Muscle of arm (tissue), 12 donors: ENCODE measurements around the gene PLEKHF1. TPM values are rescaled to one million over a fixed set of nuclear protein-coding genes. Genes with fewer than 3 reads are reported as not detected.

Source experiments
- DNase-seq: peaks from one replicate; pipeline ENCODE4 v3.0.0-alpha.2; 2013
- polyA plus RNA-seq, 12 donors: library from polyadenylated mRNA; unstranded; fragments of 120-200 nt; gene quantifications; one replicate each; pipeline ENCODE4 v1.2.1, GENCODE V29; 2013; ENCODE audit not compliant: insufficient read length in 12 of 12

PLEKHF1 gene
- polyA plus RNA-seq, 12 donors, result 2.5 to 5.5 (median 3.5) TPM; not detected in 2

DNA sequence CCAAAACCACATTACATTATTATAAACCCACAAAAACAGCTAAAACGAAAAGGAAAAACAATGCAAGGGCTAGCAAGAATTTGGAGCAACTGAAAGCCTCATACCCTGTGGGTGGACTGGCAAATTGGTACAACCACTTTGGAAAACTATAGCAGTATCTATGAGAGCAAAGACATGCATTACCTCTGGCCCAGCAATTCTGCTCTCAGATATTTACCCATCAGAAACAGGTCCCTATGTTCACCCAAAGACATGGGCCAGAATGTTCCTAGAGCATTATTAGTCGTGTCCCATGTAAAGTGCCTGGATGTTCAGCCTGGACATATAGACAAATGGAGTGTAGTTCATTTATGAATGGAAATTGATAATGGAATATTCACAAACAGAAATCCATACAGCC lies 31.3 kb upstream of the PLEKHF1 start:
- no peak for DNase-seq

- DNase-seq, result no peak
Observed at GRCh38 chr19:29634423-29635130, 30.7 kb upstream of the PLEKHF1 start.

DNA sequence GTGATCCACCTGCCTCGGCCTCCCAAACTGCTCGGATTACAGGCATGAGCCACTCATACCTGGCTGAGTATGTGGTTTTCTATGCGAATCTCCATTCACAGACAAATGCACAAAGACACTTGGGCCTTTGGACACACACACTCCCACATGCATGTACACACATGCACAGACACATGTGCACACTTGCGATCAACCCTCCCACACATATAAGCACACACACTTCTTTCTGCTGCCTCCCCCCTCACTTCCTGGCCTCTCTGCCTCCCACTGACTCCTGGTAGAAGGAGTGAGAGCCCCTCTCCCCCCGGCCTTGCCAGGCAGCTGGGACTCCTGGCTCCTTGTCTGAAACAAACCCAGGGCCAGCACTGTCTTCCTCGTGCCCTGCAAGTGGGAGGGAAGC lies 29.3 kb upstream of the PLEKHF1 start:
- no peak for DNase-seq

DNA sequence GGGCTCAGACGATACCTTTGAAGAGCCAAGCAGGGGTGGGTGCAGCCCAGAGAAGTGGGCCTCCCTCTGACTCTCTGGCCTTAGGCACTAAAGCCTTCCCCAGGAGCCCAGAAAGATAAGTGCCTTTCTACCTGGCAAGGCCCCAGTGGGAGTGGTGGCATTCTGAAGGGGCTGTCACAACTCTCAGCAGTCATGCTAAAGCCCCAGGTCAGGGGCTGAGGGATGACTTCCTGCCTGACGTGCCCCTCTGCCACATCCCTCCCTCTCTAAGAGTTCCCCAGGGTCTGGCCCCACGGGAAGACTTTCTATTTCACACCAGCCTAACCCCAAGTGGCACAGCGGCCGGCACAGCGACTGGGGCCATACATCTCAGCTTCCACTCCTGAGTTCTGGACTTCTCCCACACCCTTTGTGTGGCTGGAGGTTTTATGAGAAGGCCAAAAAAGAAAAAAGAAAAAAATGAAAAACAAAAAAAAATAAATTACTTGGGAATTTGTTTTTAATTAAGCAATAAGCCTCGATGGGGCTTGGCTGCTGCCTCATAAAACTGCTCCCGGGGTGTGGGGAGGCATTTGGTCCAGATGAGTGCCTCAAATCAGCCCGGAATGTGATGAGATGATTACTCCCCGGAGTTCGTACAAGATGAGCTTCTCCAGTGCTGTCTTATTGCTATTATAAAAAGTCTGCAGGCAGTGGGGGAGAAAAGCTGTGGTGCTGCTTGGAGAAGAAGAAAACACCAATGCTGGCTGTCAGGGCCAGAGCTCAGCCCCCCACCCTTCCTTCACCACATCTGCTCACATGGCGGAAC lies 28.5 kb upstream of the PLEKHF1 start:
- DNase-seq, result peak; percentile 20

DNA sequence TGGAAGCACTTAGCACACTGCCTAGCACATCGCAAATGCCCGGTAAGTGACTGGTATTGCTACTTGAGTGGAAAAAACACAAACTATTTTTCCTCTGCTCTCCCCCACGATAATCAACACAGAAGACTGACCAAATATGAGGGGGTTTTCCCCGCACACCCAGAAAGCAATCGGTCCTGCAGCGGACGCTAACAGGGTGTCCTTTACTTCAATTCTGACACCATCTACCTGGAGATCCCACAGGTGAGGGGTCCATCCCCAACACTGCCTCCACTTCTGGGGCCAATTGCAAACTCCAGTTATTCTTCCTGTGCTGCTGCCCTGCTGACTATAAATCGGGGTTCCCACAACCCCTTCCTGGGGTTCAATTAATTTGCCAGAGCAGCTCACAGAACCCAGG lies 26.2 kb upstream of the PLEKHF1 start:
- no peak for DNase-seq

DNA sequence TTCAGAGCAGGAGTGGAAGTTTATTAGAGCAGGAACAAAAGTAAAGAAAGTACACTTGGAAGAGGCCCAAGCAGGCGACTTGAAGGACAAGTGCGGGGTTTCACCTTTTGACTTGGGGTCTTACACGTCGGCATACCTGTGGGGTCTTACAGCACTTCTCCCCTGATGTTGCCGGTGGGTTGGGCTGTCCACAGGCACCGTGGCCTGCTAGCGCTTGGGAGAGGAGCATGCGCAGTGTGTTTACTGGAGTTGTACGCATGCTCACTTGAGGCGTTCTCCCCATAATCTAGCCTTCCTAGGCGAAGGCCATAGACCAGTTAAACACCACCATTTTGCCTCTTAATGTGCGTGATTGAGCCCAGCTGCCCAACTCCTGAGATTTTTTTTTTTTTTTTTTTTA lies 25.0 kb upstream of the PLEKHF1 start:
- DNase-seq, result no peak

- no peak for DNase-seq
Observed at GRCh38 chr19:29641597-29641996, 23.7 kb upstream of the PLEKHF1 start.

DNA sequence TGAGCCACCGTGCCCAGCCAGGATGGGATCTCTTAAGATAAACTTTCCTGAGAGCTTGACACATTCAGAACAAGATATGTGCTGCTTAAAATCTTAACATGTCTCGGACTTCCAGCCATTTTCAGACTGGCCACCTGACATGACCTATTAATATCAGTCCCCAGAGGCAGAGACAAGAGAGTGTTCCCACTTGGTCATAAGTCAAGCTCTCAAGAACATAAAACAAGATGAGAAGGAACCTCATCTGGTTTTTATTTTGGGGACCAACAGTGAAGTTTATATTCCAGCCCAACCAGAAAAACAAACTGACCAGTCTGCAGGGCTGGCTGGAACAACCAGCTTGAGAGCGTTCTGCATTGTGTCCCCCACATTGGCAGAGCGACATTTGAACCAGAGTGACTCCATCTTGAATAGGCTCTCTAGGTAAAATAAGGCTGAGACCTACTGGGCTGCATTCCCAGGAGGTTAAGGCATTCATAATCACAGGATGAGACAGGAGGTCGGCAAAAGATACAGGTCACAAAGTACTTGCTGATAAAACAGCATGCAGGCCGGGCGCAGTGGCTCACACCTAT lies 21.8 kb upstream of the PLEKHF1 start:
- no peak for DNase-seq

DNA sequence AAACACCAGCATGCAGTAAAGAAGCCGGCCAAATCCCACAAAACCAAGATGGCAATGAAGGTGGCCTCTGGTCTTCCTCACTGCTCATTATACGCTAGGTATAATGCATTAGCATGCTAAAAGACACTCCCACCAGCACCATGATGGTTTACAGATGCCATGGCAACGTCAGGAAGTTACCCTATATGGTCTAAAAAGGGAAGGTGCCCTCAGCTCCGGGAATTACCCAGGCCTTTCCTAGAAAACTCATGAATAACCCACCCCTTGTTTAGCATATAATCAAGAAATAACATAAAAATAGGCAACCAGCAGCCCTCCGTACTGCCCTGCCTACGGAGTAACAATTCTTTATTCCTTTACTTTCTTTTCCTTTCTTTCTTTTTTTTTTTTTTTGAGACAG lies 21.1 kb upstream of the PLEKHF1 start:
- no peak for DNase-seq

DNA sequence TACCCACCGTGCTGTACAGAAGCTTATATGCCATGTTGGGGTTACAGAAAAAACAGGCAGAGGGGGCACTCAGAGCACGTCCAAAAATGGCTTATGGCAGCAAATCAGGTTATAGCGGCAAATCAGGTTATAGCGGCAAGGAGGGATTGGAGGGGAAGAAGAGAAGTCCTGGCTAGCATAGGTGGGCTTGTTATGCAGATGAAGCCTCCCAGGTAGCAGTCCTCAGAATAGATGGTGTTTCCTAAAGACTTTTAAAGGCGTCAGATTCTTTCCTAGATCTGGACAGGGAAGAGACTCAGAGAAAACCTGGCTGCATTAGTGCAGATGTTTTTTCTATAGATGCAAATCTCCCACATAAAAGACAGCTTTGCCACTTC lies 19.8 kb upstream of the PLEKHF1 start:
- no peak for DNase-seq

DNA sequence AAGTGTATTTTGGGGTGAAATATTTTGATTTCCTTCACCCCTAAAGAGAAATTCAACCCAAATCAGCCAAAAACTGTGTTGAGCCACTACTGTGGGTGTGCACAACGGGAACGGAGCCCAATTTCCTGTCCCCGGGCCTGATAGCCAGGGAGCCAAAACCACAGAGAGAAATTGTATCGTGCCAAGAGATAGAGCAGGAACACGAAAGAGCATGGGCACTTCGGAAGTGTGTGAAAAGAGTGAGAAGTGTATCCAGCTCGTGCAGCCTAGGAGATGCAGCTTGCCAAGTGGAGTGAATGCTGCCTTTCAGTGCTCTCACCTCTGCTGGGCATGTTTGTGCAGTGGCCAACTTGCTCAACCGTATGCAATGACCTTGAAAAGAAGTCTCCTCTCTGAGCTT lies 19.4 kb upstream of the PLEKHF1 start:
- DNase-seq, result no peak

DNA sequence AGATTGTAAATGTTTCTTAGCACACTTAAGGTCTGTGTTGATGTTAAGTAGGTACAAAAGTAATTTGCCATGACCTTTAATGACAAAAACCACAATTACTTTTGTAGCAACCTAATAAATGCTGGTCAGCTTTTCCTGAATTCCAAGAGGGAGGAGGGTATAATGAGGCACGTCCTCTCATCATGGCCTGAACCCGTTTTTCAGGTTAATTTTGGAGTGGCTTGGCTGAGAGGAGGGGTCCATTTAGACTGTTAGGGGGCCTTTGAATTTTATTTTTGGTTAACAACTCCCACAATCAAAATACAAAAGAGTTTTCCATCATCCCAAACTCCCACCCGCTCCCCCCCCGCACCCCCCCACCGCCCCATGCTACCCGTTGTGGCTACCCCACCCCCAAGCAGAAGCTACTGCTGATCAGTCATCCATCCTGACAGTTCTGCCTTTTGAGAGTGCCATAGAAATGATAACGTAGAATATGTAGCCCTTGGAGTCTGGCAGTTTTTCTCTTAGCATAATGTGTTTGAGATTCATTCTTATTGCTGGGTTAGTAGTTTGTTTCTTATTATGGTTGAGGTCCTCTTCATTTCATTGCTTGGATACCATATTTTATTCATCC lies 14.4 kb upstream of the PLEKHF1 start:
- no peak for DNase-seq

DNA sequence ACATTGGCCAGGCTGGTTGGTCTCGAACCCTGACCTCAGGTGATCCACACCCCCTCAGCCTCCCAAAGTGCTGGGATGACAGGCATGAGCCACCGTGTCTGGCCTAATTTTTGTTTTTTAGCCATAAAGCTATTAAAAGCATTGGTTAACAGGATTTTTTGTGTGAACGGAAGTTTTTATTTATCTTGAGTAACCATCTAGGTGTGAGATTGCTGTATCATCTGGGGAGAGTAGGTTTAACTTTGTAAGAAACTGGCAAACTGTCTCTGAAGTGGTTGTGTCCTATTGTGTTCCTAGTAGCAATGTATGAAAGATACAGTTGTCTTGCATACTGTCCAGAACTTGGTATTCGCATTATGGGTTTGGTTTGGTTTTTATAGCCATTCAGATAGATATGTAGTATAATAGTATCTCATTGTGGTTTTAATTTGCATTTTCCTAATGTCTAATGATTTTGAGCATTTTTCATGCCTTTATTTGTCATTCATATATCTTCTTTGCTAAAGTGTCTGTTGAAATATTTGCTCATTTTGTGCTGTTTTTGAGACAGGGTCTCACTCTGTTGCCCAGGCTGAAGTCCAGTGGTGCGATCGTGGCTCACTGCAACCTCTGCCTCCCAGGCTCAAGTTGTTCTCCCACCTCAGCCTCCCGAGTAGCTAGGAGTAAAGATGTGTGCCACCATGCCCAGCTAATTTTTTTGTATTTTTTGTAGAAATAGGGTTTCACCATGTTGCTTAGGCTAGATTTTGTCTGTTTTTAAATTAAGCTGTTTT lies 13.5 kb upstream of the PLEKHF1 start:
- no peak for DNase-seq

GRCh38 chr19:29653398-29653797 lies 11.9 kb upstream of the PLEKHF1 start:
- DNase-seq, result no peak

DNA sequence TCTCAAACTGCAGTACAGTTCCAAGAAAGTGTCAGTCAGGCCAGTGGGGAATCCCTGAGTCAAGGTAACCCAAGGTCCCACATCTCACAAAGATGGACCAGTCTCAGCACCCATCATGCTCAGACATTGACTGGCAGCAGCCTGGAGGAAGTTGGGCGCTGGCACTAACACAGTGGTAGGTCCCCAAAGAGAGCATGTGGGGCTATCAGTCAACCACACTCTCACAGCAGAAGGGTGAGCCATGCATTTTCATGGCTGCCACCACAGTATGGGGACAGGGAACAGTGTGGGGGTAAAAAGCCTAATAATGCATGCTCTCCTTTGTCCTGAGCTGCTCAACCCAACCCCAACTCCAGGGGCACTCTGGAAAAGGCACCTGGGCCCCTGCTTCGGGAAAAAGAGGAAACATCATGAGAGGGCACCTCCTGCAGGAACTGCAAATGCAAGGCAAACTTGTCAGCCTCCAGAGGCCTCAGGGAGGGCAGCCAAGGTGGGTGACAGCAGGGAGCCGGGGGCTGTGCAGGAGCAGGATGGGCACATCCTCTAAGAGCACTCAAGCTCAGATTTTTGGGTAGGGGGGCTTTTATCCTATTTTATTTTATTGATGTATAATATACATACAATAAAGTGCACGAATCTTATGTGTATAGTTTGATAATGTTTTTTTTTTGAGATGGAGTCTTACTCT lies 9.5 kb upstream of the PLEKHF1 start:
- no peak for DNase-seq

DNA sequence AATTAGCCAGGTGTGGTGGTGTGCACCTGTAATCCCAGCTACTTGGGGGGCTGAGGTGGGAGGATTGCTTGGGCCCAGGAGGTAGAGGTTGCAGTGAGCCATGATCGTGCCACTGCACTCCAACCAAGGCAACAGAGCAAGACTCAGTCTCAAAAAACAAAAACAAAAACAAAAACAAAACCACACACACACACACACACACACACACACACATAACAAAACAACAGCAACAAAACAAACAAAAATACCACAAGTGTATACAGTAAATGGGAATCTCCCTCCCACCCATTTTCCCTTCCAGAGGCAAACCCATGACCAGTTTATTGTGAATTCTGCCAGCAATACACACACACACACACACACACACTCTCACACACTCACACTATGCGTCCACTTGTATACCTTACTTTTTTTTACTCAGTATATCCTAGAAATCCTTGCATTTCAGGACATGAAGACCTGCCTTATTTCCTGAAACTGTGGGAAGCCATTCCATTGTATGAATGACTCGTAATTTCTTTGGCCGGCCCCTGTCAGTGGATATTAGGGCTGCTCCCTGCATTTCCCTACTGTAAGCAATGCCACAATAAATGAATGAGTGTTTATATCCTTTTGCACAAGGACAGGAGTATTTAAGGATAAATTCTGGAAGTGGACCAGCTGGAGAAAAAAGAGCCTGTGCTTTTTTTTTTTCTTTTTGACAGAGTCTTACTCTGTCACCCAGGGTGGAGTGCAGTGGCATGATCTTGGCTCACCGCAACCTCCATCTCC lies 6.9 kb upstream of the PLEKHF1 start:
- DNase-seq, result no peak

GRCh38 chr19:29660835-29661234 lies 4.4 kb upstream of the PLEKHF1 start:
- no peak for DNase-seq

- DNase-seq, result no peak
Observed at GRCh38 chr19:29662278-29662603, 3.0 kb upstream of the PLEKHF1 start.

DNA sequence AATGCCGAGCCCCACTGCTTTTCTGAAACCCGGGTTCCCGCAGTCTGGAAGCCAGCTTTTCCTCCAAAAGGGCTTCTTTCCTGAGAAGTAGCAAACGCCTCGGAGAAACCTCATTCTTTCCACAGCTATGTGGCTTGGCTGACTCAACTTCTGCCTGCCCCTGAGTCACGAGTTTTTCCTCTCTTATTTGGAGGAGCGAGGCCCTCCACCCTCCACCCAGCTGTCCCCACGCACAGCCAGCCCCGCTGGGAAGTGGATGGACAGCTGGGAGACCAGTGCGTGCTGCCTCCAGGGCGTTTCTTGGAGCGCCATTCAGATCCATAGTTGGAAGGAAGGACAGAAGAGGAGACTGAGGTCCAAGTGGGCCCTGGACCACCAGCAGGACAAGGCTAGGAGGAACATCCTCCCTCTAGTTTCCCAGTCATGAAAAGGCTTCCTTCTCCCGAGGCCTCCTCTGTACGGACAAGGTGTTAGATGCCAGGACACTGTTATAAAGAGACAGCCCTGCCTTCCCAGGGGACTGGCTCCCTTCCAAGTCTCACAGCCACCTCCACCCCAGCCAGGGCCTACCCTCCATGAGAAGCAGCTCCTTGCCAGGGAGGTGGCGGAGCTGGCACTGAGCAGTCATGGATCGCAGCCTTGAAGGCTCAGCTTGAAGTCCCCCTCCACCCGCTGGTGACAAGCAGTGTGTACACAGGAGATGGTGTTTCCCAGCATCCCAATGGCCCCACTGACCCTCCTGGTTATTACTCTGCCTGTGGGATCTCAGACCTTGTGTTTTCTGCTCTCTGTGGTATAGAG lies 2.5 kb upstream of the PLEKHF1 start:
- peak; percentile 75 for DNase-seq
